Measurements from ENCODE around the gene PRKN.

Gene PRKN

GRCh38 chr6:162229093-162229492 is 498.5 kb downstream of the PRKN start:
- Histone ChIP-seq H3K27ac (no peak overlapping the region), H3K4me3 (no peak overlapping the region)

DNA sequence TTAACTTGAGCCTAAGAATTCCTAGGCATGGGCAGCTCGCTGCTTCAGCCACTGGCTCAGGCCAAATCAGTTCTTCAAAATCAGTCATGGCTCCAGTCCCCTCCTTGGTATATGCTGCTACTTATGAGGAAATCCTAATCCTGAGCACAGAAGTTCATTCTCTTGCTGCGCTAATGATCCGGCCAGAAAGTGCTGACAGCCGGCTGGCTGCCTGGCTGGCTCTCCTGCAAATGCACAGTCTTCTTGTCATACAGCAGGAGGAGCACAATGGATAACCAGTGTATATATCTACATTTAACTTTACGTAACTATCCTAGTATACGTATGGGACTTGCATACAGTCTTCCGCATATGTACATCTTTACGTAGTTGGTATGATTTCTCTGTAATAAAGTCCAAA is 500.8 kb downstream of the PRKN start:
- Histone ChIP-seq H3K27ac (no peak overlapping the region), H3K4me3 (no peak overlapping the region)

- no peak overlapping the region for H3K4me3 ChIP-seq
- no peak overlapping the region for H3K27ac ChIP-seq
These were observed 505.0 kb downstream of the PRKN start for GRCh38 chr6:162222521-162222920.

- H3K4me3 ChIP-seq, result no peak overlapping the region
- H3K27ac ChIP-seq, result no peak overlapping the region
These were observed 506.7 kb downstream of the PRKN start for GRCh38 chr6:162220876-162221275.

DNA sequence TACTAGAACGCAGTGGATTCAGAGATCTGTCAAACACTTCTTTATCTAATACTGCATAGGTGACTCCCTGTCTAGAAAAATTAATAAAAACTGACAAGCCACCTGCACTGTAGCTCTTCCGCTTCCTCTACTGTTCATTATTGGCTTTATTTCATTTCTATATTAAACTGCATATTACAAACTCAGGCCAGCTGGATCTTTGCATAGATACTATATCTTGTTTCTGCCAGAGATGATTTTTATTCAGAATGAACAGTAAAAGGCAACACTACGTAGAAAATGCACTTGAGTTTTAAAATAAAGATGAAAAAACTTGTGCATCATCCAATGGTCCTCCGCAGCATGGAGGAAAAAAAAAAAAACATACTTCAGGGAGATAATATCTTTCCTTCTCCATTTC is 508.3 kb downstream of the PRKN start:
- Histone ChIP-seq H3K27ac (no peak overlapping the region), H3K4me3 (no peak overlapping the region)

DNA sequence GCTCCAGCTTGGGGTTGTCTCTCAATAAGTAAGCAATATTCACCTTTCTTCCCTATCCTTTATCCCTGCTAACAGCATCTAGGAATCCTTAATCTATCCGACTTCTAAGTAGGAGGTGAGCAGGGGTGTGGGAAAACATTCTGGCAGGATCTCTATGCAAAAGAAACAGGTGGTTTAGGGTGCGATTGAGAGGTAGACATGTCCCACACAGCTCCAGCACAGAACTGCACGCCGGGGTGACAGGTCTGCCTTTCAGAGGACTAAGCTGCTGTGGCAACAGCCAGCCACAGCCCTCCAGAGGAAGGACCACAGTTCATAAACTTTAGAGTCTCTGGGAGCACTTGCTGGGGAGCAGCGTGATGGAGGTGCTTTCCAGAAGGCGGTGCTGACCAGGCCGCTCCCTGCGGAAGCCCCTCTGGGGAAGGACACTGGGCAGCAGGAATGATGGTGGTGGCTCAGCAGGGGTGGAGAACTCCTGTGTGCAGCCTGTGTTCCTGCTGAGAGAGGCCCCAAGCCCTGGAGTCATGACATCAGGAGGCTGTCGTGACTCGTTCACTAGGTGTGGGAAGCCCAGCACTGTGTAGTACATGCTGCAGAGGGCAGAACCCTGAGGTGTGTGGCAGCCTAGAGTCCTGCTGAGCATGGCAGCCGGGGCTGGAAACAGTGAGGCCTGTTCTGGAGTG is 509.6 kb downstream of the PRKN start:
- no peak overlapping the region for H3K4me3 ChIP-seq
- H3K27ac ChIP-seq, result no peak overlapping the region

GRCh38 chr6:162217058-162217457 is 510.5 kb downstream of the PRKN start:
- Histone ChIP-seq H3K4me3 (no peak overlapping the region), H3K27ac (no peak overlapping the region)

- Histone ChIP-seq H3K27ac (no peak overlapping the region), H3K4me3 (no peak overlapping the region)
These were observed 515.8 kb downstream of the PRKN start for GRCh38 chr6:162211777-162212176.

DNA sequence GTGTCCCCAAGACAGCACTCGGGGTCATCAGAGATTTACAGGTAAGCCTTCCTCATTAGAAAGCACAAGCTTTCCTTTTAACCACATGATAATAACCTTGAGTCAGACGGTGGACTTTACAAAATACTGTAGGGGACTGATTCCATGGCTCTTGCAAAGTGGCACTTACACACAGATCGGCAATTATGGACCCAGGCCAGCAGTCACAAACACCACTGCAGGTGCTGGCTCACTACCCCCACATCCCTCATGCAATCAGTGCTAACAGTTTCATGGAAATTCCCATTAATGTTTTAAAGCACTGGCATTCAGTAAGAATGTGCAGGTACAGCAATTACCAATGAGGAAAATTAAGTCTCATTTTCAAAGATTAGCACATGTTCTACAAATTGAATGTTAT is 516.5 kb downstream of the PRKN start:
- Histone ChIP-seq H3K27ac (no peak overlapping the region), H3K4me3 (no peak overlapping the region)

GRCh38 chr6:162203287-162203686 is 524.3 kb downstream of the PRKN start:
- no peak overlapping the region for H3K4me3 ChIP-seq
- no peak overlapping the region for H3K27ac ChIP-seq

DNA sequence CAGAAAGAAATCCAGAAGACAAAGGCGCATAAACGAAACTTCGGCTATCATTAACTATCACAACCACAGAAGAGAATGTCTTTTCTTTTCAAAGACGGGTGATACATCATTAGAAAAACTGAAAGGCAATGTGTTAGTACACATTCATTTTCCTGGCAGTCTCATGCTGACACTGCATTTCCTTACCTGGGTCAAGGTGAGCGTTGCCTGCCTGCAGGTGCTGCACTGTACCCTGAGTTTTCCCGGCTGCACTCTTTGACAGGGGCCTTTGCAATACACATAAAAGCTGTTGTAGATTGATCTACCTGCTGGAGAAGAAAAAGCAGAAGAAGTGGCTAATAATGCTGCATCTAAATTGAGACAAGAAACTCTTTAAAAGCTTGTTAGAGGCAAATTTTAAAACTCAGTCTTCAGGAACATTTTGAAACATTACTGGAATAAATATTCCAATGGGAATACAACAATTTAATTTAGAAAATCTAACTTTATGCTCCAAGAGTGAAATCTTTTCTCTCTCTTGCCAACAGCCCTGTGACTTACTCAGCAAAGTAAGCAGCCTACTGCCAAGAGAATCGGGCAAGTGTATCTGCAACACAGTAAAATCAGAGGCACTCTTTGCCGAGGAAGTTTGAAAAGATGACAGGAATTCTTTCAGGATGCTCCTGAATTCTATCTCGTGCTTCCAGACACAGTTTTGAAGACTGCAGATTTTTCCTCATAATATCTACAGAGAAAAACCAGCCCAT is 526.4 kb downstream of the PRKN start:
- Histone ChIP-seq H3K27ac (no peak overlapping the region), H3K4me3 (no peak overlapping the region)

- Histone ChIP-seq H3K4me3 (no peak overlapping the region), H3K27ac (no peak overlapping the region)
These were observed 527.5 kb downstream of the PRKN start for GRCh38 chr6:162200041-162200440.

- Histone ChIP-seq H3K27ac (no peak overlapping the region), H3K4me3 (no peak overlapping the region)
These were observed 528.6 kb downstream of the PRKN start for GRCh38 chr6:162198925-162199324.

DNA sequence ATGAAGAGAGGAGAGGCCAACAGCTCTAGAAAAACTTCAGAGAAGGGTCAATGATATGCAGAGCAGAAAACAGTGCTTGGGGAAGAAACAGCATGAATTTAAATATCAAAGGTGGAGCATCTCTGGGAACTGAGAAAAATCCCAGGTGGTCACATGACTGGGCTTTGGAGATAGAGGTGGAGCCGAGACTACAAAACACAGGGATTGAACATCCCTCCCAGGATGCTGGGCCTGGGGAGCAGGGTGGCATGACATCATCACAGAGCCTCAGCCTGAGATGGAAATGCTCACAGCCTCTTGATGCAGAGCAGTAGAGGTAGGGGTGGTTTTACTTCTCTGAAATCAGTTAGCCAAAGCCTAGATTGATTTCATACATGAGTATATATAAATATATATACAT is 529.5 kb downstream of the PRKN start:
- no peak overlapping the region for H3K4me3 ChIP-seq

GRCh38 chr6:162195441-162195840 is 532.1 kb downstream of the PRKN start:
- Histone ChIP-seq H3K4me3 (no peak overlapping the region), H3K27ac (no peak overlapping the region)

More for the DNA sequence above, 529.5 kb downstream of the PRKN start:
- H3K27ac ChIP-seq, result no peak overlapping the region

GRCh38 chr6:162190981-162191380 is 536.6 kb downstream of the PRKN start:
- Histone ChIP-seq H3K4me3 (no peak overlapping the region), H3K27ac (no peak overlapping the region)

DNA sequence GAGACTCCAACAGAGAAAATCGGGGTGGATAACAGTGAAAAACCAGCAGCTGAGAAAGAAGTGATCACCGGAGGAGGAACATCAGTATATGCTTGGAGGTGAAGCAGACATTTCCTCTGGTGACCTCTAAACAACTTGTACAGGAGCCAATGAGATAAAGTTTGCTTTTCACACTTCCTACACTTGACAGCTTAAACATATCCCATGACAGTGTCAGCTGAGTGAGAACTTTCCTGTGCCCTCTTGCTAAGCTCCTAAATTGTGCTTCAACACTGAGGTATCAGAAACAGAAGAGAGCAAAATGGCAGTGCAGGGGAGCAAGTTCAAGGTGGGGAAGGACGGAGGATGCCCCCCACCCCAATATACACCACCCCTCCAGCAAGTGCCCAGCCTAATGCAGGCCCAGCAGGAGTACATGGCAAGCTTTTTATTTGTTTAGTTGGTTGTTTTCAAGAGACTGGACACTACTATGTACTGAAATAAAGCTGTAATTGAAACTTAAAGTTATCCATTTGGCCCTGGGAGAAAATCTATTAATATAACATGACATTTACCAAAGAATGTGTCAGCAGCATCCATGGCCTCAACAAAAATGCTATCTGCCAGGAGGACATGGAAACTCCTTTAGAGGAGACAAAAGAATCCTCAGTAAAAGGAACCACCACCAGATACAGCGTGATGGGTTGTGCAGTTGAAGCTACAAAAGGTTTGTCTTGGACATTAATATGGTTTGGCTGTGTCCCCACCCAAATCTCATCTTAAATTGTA is 540.2 kb downstream of the PRKN start:
- H3K27ac ChIP-seq, result no peak overlapping the region
- H3K4me3 ChIP-seq, result no peak overlapping the region

DNA sequence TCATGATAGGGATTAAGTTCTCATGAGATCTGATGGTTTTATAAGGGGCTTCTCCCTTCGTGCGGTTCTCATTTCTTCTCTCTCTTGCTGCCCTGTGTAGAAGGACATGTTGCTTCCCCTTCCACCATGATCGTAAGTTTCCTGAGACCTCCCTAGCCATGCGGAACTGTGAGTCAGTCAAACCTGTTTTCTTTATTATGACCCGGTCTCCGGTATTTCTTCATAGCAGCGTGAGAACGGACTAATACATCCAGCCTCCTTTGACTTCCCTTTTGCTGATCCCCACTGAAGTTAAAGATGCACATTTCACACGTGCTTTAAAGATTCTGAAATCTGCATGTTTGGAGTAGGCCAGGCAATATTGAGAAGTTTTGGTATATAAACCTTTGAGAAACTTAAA is 543.1 kb downstream of the PRKN start:
- no peak overlapping the region for H3K4me3 ChIP-seq
- H3K27ac ChIP-seq, result no peak overlapping the region

GRCh38 chr6:162181741-162182401 is 545.7 kb downstream of the PRKN start:
- H3K27ac ChIP-seq, result no peak overlapping the region

GRCh38 chr6:162181111-162181510 is 546.5 kb downstream of the PRKN start:
- H3K27ac ChIP-seq, result no peak overlapping the region
- no peak overlapping the region for H3K4me3 ChIP-seq

More at GRCh38 chr6:162181741-162182401, 545.7 kb downstream of the PRKN start:
- no peak overlapping the region for H3K4me3 ChIP-seq
